PFSK-1 (cell line): Measurements from ENCODE around the gene DPF3.

Source experiments
- POLR2AphosphoS5 ChIP-seq: IDR thresholded peaks from 2 replicates; pipeline ENCODE4 v1.6.1; 2012; ENCODE audit warnings: low read depth, mild to moderate bottlenecking, control low read depth, low read length, moderate library complexity
- SIN3A ChIP-seq: IDR thresholded peaks from 2 replicates; pipeline ENCODE4 v1.6.1; 2012; ENCODE audit warnings: mild to moderate bottlenecking, low read length, moderate library complexity, borderline replicate concordance; ENCODE audit not compliant: insufficient read depth

DNA sequence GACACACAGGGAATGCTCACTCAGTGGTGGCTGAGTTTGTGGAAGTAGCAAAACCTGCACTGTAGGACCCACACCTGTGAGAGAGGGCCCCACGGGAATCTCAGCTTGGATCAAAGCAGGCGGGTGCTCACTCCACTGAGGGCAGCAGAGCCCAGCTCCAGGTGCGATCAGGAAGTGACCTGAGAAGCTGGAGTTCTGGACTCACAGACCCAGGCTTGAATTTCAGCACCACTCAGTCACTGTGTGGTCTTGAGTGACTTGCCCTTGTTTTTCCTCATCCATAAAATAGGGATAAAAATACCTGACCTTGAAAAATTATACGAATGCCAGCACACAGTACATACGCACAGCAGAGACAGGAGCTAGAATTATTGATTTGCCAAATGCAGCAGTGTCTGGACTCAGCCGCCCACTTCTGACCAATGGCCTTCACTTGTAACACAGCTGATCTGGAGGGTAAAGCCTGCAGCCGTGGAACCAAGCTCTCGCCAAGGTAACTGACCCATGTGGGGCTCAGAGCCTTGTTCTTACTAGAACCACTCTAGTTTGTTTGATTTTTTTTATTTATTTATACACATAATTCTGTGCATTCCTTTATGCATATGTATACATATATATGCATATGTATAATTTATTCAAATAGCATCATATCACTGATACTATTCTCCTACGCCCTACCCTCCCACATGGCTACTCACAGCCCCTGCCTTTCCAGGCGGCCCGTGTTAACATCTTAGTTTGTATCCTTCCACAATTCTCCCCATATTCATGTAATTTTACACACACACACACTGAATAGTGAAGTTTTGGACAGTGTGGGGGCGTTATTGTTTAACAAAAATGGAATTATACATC lies 53.9 kb downstream of the DPF3 start:
- TF ChIP-seq POLR2AphosphoS5, result no peak
- no peak for TF ChIP-seq SIN3A
